ENCODE results near the gene GRIP2. TPM values are rescaled to one million over a fixed set of nuclear protein-coding genes. Genes with fewer than 3 reads are reported as not detected.

The GRIP2 gene
- total RNA-seq, 2 experiments from 2014 or later = not detected

- no peak for DNase-seq
- H3K9me3 Mint-ChIP-seq = no peaks in the 10 kb centered on the region
- no peaks in the 10 kb centered on the region for H3K4me1 Mint-ChIP-seq
- no peak overlapping the region for H3K27ac Mint-ChIP-seq
- no peaks in the 10 kb centered on the region for H3K36me3 Mint-ChIP-seq
- H3K27me3 Mint-ChIP-seq = no peaks in the 10 kb centered on the region
- H3K4me3 Mint-ChIP-seq = no peak overlapping the region
These were observed 2.3 kb downstream of the GRIP2 start for GRCh38 chr3:14537590-14538450.

- H3K9me3 Mint-ChIP-seq = no peaks in the 10 kb centered on the region
- H3K27ac Mint-ChIP-seq = no peak overlapping the region
- no peaks in the 10 kb centered on the region for H3K4me1 Mint-ChIP-seq
- H3K4me3 Mint-ChIP-seq = no peak overlapping the region
- no peaks in the 10 kb centered on the region for H3K27me3 Mint-ChIP-seq
- no peaks in the 10 kb centered on the region for H3K36me3 Mint-ChIP-seq
- DNase-seq = no peak
These were observed 3.1 kb downstream of the GRIP2 start for GRCh38 chr3:14536837-14537589.

GRCh38 chr3:14536055-14536815, 3.9 kb downstream of the GRIP2 start:
- H3K9me3 Mint-ChIP-seq = no peaks in the 10 kb centered on the region
- no peaks in the 10 kb centered on the region for H3K36me3 Mint-ChIP-seq
- H3K4me3 Mint-ChIP-seq = no peak overlapping the region
- no peaks in the 10 kb centered on the region for H3K4me1 Mint-ChIP-seq
- H3K27me3 Mint-ChIP-seq = no peaks in the 10 kb centered on the region
- DNase-seq = no peak
- no peak overlapping the region for H3K27ac Mint-ChIP-seq

GRCh38 chr3:14535616-14536015, 4.5 kb downstream of the GRIP2 start:
- Mint-ChIP-seq H3K36me3 (no peaks in the 10 kb centered on the region), H3K4me1 (no peaks in the 10 kb centered on the region), H3K4me3 (no peak overlapping the region), H3K9me3 (no peaks in the 10 kb centered on the region), H3K27ac (no peak overlapping the region), H3K27me3 (no peaks in the 10 kb centered on the region)
- DNase-seq = no peak

GRCh38 chr3:14534516-14535191, 5.5 kb downstream of the GRIP2 start:
- Mint-ChIP-seq H3K36me3 (no peaks in the 10 kb centered on the region), H3K4me1 (no peaks in the 10 kb centered on the region), H3K27me3 (no peaks in the 10 kb centered on the region), H3K9me3 (no peaks in the 10 kb centered on the region), H3K4me3 (no peak overlapping the region), H3K27ac (no peak overlapping the region)
- DNase-seq = no peak

GRCh38 chr3:14533457-14533958, 6.6 kb downstream of the GRIP2 start:
- Mint-ChIP-seq H3K27me3 (no peaks in the 10 kb centered on the region), H3K36me3 (no peaks in the 10 kb centered on the region), H3K9me3 (no peaks in the 10 kb centered on the region)

GRCh38 chr3:14532691-14533456, 7.3 kb downstream of the GRIP2 start:
- H3K4me3 Mint-ChIP-seq = no peak overlapping the region
- H3K27ac Mint-ChIP-seq = no peak overlapping the region
- H3K36me3 Mint-ChIP-seq = no peaks in the 10 kb centered on the region
- H3K27me3 Mint-ChIP-seq = peaks cover 3% of the 10 kb centered on the region
- no peaks in the 10 kb centered on the region for H3K4me1 Mint-ChIP-seq
- no peak for DNase-seq
- H3K9me3 Mint-ChIP-seq = no peaks in the 10 kb centered on the region

More at GRCh38 chr3:14533457-14533958, 6.6 kb downstream of the GRIP2 start:
- DNase-seq = no peak
- Mint-ChIP-seq H3K27ac (no peak overlapping the region), H3K4me3 (no peak overlapping the region), H3K4me1 (no peaks in the 10 kb centered on the region)

GRCh38 chr3:14531856-14532395, 8.2 kb downstream of the GRIP2 start:
- peaks cover 4% of the 10 kb centered on the region for H3K27me3 Mint-ChIP-seq
- no peak overlapping the region for H3K27ac Mint-ChIP-seq
- H3K4me3 Mint-ChIP-seq = no peak overlapping the region
- no peak for DNase-seq
- H3K36me3 Mint-ChIP-seq = no peaks in the 10 kb centered on the region
- no peaks in the 10 kb centered on the region for H3K9me3 Mint-ChIP-seq
- no peaks in the 10 kb centered on the region for H3K4me1 Mint-ChIP-seq

GRCh38 chr3:14528081-14528480, 12.1 kb downstream of the GRIP2 start:
- Mint-ChIP-seq H3K4me1 (no peaks in the 10 kb centered on the region), H3K27me3 (peaks cover 7% of the 10 kb centered on the region), H3K27ac (no peak overlapping the region), H3K4me3 (no peak overlapping the region), H3K36me3 (no peaks in the 10 kb centered on the region), H3K9me3 (no peaks in the 10 kb centered on the region)
- DNase-seq = no peak

- no peaks in the 10 kb centered on the region for H3K9me3 Mint-ChIP-seq
- no peak overlapping the region for H3K27ac Mint-ChIP-seq
- DNase-seq = no peak
- no peak overlapping the region for H3K4me3 Mint-ChIP-seq
- no peaks in the 10 kb centered on the region for H3K4me1 Mint-ChIP-seq
- H3K27me3 Mint-ChIP-seq = peaks cover 7% of the 10 kb centered on the region
- no peaks in the 10 kb centered on the region for H3K36me3 Mint-ChIP-seq
These were observed 14.2 kb downstream of the GRIP2 start for GRCh38 chr3:14525685-14526631.

GRCh38 chr3:14524920-14525660, 15.1 kb downstream of the GRIP2 start:
- Mint-ChIP-seq H3K4me3 (no peak overlapping the region), H3K36me3 (no peaks in the 10 kb centered on the region), H3K27ac (no peak overlapping the region), H3K27me3 (peaks cover 7% of the 10 kb centered on the region), H3K9me3 (no peaks in the 10 kb centered on the region), H3K4me1 (no peaks in the 10 kb centered on the region)
- DNase-seq = no peak

- Mint-ChIP-seq H3K4me1 (no peaks in the 10 kb centered on the region), H3K27ac (no peak overlapping the region), H3K36me3 (no peaks in the 10 kb centered on the region), H3K27me3 (peaks cover 7% of the 10 kb centered on the region), H3K9me3 (no peaks in the 10 kb centered on the region), H3K4me3 (no peak overlapping the region)
- no peak for DNase-seq
These were observed 15.8 kb downstream of the GRIP2 start for GRCh38 chr3:14524311-14524711.
